ENCODE measurements around the gene LUZP2.
"Not testable (repeated sequence)": the region's sequence is repeated elsewhere in the genome, so short reads cannot be mapped to it uniquely, and the experiment has no call there.

The LUZP2 gene

DNA sequence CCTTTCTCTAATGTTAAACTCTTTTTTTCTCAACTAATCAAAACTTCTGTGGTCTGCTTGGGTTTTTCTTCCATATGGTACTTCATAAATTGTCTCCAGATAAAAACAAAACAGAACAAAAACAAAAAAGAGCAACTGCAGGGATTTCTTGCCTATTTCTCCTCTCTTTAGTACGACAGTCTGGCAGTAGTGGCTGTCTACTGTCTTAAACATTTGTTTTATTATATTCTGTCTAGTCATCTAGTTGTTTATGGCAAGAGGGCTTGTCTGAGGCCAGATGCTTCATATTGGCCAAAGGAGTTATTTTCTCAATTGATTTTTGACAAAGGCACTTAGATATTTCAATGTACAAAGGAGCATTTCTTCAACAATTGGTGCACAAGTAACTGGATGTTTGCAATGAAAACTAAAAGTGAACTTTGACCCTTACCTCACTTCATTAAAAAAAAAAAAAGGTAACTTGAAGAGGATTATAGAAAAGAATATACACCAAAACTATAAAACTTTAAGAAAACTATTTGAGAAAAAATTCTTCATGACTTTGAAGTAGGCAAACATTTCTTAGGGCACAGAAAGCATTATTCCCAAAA lies 404.2 kb downstream of the LUZP2 start:
- no peak for DNase-seq (ENCODE audit: low spot score)

DNA sequence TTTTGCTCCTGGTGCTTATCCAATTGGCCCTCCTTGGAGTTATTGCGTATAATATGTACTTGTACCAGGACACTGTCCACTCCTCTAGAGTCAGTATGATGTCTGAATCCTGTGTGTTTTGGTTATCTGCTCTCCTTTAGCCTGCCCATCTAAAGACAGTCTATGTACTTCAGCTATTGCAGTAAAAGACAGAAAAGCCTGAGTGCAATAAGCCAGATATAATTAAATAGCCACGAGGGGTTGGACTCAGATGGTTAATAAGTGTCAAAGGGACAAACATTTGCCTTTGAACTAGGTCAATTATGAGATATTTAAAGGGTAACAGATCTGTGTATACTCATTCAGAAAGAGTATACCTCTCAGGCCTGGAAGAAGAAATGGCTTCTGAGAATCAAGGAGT lies 406.7 kb downstream of the LUZP2 start:
- DNase-seq (ENCODE audit: low spot score): no peak

DNA sequence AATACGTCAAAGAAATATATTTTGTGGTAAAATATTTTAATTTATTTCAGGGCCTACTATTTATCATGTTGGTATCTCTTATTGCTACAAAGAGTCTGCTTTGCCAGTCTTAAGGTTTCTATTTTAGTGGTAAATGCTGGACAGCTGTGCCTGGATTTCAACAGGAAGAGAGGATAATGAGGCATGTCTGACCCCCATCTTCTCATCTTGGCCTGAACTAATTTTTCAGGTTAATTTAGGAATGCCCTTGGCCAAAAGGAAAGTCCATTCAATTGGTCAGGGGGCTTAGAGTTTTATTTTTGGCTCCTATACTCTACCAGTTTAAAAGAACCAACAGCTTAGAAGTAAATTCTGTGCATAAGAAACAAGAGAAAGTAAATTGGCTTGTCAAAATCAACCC lies 428.2 kb downstream of the LUZP2 start:
- DNase-seq (ENCODE audit: low spot score): no peak

DNA sequence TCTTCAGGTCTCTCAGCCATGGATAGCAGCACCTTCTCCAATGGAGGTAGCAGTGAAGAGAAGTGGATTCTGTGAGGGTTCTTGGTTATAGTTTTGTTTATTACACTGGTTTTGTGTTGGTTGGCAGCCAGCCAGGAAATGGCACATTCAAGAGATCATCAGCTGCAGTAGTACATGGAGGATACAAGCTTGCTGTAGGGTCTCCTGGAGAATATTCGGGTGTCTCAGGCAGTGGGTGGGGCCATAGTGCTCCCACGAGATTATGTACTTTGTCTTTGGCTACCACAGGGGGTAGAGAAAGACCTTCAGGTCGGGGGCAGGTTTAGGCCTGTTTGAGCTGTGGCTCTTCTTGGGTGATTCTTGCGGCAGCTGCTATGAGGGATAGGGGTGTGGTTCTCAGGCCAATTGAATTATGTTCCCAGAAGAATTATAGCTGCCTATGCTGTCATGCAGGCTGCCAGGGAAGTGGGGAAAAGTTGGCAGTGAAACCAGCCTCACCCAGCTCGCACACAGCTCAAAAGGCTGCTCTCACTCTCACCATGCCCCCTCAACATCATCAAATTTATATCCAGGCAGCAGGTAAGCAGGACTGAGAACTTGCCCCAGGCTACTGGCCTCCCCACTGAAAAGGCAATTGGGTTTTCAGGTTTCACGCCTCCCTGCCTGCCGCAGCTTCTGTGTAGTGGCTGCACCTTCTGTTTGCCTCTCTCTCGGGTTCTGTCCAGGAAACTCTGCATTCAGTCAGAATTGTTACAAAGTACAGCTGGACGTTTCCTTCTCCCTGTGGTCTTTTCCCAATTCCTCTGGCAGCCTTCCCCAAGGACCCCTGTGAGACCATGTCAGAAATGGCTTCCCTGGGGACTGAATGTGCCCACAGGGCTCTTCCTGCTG lies 435.5 kb downstream of the LUZP2 start:
- DNase-seq (ENCODE audit: low spot score): no peak

DNA sequence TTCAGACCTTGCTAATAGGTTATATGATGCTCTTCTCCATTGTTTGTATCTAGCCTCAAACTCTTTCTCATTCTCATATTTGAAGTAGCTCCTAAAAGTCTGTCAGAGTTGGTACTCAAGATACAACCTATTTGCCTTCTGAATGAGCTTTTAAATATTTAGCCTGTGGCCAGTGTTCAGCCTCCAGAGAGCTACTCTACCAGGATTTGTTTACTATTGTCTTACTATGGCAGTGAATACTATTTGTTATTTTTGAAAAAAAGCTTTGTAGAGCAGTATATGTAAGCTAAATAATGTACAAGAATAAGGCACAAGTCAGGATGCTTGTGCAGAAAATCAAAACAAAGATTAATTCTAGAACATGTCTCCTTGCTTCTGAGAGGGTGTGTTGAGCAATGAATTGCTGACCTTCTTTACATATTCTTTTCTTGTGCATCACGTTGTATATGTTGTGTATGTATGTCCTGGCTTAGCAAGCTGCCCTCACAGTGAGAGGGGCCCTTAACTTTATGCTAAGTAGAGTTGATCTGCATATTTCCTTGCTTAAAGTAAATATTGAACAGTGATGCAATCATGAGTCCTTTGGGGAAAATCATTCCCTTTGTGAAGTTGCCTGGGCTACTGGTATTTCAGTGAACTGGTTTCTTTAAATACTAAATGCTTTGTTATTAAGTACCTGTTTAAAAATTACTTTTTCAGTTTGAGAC lies 438.0 kb downstream of the LUZP2 start:
- DNase-seq (ENCODE audit: low spot score): no peak

DNA sequence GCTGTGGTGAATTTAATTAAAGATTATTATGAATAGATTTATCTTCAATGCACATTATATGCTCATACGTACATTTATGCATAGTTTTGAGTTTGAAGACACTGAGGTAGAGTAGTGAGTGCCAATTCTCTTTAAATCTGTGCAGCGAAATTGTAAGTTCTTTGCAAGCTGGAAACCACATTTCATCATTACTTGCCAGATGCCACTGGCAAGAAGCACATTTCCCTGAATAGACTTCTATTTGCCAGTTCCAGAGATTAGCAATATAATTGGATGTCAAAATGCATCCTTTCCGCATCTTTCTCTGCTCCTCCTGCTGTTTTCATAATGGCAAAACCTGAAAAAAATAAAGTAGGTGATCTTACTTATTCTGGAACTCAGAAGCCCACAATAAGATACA lies 448.0 kb downstream of the LUZP2 start:
- no peak for DNase-seq (ENCODE audit: low spot score)

DNA sequence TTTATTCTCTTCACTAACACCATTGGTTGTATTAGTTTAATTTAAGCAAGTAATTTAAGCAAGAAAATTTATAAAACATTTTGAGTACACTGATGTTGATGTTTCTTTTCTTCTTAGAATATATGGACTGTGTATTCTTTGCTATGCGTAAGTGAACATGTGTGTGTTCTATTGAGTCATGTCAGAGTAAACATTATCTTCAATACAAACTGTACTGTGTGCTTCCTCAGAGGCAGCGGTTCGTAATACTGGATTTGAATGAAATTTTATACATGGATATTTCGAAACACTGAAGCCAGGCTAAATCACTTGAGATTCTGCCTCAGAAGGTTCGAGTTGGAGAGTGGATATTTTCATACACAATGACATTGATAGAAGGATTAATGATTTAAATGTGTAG lies 452.6 kb downstream of the LUZP2 start:
- DNase-seq (ENCODE audit: low spot score): no peak

DNA sequence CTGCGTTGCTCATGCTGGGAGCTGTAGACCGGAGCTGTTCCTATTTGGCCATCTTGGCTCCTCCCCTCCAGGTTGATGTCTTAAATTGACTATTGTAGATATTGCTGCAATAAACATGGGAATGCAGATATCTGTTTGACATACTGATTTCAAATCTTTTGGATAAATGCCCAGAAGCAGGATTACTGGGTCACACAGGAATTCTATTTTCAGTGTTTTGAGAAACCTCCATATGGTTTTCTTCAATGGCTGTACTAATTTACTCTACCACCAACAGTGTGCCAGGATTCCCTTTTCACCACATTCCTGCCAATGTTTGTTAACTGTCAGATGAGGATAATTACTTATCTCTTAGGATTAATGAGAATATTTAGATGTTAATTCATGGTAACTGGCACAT lies 467.0 kb downstream of the LUZP2 start:
- no peak for DNase-seq (ENCODE audit: low spot score)

DNA sequence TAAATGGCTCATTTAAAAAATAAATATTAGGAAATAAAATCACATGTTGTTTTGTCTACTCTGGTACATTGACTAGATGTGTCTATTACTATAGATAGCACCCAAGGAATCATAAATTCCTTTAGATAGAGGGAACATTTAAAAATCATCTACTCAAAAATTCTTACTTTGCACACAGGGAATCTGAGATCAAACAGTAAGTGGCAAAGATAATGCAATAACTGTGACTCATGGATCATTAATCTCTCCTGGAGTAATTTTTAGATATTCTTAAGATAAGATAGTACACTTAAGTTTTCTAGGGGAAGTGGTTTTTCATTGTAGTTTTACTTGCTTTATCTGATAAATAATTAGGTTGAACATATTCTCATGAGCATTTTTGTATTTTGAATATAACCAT lies 468.9 kb downstream of the LUZP2 start:
- DNase-seq (ENCODE audit: low spot score): no peak

DNA sequence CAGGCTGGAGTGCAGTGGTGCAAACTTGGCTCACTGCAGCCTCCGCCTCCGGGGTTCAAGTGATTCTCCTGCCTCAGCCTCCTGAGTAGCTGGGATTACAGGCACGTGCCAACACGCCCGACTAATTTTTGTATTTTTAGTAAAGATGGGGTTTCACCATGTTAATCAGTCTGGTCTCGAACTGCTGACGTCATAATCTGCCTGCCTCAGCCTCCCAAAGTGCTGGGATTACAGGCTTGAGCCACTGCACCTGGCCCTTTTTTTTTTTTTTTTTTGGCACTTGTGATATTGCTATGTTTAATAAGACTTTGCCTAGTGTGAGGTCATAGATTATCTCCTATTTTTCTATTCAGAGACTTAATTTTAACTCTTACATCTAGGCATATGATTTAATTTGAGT lies 497.1 kb downstream of the LUZP2 start:
- not testable (repeated sequence) for DNase-seq (ENCODE audit: low spot score)

DNA sequence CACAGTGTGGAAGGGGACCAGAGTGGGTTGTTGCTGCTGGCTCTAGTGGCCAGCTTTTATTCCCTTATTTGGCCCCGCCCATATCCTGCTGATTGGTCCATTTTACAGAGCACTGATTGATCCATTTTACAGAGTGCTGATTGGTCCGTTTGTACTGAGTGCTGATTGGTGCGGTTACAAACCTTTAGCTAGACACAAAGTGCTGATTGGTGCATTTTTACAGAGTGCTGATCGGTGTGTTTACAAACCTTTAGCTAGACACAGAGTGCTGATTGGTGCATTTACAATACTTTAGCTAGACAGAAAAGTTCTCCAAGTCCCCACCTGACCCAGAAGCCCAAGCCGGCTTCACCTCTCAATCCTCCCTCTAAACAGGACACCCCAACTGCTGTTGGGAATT lies 503.1 kb downstream of the LUZP2 start:
- DNase-seq (ENCODE audit: low spot score): not testable (repeated sequence)

DNA sequence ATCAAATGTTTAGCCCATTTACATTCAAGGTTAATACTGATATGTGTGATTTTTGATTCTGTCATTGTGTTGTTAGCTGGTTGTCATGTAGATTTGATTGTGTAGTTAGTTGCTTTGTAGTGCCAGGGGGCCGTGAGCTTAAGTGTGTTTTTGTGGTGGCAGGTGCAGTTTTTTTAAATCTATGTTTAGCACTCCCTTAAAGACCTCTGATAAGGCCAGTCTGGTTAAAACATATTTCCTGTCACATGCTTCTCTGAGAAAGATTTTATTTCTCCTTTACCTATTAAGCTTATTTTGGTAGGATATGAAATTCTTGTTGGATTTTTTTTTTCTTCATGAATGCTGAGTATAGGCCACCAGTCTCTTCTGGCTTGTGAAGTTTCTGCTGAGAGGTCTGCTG lies 540.6 kb downstream of the LUZP2 start:
- DNase-seq (ENCODE audit: low spot score): no peak

DNA sequence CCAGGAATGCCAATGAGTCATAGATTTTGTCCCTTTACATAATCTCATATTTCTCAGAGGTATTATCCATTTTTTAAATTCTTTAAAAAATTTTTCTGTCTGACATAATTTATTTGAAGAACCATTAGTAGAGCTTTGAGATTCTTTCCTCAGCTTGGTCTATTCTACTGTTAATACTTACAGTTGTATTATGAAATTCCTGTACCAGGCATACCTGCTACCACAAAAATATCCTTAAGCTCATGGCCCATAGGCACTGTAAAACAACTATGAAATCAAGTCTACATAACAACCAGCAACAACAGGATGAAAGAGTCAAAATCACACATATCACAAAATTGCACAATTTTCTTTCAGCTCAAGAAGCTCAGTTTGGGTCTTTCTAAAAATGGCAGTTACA lies 541.3 kb downstream of the LUZP2 start:
- no peak for DNase-seq (ENCODE audit: low spot score)

DNA sequence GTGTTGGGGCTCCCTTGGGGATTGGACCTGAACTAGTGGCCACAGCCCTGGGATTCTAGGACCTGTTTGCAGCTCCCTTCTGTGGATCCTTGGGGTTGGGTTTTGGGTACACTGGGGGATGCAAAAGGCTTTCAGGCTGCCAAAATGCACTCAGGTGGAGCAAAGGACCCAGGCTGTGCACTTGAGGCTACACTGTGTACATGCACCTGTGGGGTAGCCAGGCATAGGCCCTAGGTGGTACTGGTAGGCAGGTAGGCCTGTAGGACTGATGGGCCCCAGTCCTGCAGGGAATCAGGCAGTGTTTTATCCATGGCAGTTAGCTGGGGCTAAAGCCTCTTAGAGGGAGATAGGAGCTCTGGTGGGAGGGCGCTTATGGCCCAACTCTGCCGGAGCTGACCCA lies 542.3 kb downstream of the LUZP2 start:
- no peak for DNase-seq (ENCODE audit: low spot score)

DNA sequence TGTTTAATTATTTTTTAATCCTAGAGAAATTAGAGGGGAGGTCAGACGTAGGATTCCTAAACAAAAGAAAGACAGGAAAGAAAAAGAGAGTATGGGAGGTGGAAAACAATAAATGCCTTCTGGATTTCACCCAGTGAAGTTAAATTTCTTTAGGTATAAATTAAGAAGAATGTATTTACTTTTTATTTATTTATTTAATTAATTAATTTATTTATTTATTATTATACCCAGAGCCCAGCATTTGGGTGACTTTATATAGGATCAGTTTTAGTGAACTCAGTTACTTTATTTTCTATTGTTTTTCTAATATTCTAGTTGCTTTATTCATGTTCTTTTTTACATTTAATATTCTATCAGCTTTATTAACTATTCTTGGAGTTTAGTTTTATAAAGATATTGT lies 551.8 kb downstream of the LUZP2 start:
- DNase-seq (ENCODE audit: low spot score): no peak

DNA sequence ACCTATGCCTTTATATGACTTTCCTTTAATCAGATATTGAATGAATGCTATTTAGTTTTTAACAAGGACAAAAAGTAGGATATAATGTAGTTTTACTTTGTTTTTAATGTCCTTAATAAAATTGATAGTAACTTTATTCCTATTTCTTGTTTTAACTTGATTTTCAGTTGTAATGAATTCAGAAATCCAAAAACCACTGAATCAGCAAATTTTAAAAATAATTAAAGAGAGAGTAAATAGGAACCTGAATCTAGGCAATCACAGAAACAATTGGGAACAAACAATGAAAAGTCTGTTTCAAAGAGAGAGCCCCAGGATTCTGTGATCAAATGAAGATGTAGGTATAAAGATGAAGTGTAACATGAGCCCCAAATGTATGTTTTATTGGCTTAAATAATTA lies 556.0 kb downstream of the LUZP2 start:
- no peak for DNase-seq (ENCODE audit: low spot score)

DNA sequence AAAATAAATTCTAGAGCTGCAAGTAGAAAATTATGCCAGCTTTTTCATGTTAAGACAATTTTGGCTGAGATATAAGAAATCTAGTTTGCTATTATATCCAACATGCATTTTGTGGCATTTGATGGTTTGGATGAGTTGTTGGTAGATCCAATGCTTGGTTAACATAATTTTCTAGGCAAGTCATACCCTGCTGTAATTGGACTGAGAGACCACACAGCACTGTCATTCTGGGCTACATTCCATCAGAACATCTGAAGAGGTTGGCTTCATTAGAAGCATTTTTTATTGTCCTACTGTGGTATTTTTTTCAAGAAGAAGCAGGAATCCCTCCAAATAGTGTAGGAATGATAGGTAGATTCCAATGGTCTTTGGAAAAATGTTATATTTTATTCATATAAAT lies 561.0 kb downstream of the LUZP2 start:
- DNase-seq (ENCODE audit: low spot score): no peak

DNA sequence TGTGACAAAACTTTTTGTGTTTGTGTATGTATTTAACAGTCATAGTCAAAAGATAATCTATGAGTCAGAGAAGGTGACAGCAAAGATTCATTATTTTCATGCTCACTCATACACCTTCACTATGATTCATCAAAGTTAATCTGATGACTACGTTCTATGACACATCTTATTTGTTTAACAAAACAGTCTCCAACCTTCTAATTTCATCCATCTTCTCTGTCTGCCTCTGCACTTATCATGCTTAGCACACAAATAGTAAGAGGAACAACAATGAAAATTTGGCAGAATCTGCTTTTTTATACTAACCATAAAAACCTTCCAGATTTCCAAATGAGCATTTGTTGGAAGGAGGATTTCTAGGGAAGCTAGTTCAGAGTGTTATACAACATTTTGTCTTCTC lies 568.9 kb downstream of the LUZP2 start:
- DNase-seq (ENCODE audit: low spot score): no peak

DNA sequence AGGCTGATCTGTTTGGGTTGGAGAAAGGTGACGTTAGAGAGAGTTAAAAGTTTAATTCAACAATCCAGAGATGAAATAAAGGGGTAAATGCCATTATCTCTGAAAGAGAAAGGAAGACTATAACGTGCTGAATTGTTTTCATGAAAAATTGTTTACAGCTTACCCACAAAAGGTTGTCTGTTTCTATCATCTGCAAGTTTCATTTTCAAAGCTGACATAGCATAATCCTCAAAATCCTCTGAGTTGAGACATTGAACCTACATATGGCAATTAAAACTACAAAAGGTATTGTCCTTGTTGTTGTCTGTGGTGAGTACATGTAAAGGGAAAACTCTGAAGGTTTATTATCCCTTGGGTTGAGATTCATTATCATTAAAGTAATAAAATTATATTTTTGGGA lies 569.9 kb downstream of the LUZP2 start:
- no peak for DNase-seq (ENCODE audit: low spot score)

DNA sequence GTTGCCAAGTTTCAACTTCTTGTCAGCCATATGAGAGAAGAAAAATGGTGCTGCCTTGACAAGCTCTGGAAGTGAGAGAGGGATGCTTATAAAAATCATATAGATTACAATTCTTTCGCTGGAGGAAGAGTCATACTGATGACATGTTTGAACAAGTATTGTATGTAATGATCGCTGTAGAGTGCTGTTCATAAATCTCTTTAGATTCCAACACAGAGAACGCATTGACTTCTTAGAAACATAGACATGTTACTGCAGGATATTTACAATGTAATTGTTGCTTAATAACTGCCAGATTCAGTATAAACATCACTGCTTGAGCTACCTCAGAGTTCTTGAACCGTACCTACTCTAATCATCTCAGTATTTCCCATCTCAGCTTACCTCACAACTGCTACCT lies 571.6 kb downstream of the LUZP2 start:
- no peak for DNase-seq (ENCODE audit: low spot score)

DNA sequence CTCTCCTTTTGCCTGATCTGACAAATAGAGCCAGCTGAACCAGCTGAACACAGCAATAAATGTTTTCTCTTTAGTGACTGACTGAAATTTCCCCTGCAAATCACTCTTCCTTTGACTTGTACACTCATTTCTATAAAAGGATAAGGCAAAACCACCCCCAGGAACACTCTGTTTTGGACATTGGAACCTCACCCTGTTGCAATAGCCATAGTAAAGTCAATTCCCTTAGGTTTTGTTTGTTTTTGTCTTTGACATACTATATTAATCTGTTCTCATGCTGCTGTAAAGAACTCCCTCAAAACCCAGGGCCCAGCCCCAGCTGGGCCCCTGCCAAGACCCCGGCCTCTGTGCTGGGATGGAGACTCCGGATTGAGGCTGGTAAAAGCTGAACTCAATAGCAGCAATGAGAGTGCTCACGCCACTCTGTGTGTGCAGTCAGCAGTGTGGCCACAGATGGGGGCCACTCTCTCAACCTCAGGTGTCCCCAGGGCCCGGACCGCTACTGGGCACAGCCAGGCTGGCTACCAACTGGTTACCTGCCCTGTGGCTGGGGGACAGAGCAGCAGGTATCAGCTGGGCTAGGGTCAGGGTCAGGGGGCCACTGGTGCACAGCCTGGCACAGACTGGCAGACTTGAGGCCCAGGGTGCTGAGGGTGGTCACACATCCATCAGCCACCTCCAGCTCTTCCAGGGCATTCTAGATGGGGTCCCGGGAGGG lies 597.4 kb downstream of the LUZP2 start:
- no peak for DNase-seq (ENCODE audit: low spot score)

DNA sequence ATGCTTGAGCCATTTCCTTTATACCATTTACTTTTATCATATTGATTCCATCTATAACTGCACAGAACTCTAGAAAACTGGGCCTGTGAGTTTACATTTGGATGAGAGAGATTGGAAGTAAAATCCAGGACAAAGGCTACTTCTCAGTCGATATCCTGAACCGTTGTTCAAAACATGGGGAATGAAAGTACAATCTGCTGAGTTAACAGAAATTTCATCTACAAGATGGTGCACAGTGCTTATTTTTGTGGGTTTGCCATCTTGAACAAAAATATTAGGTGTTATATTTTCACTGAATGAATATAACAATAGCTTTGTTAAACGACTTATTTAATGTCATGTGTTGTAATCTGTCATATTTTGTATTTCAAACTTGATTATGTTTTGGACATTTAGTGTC lies 622.6 kb downstream of the LUZP2 start:
- DNase-seq (ENCODE audit: low spot score): no peak

Measured in D341Med (cell line).